HepG2 (cell line): ENCODE results near the gene LOXL4. TPM values are rescaled to one million over a fixed set of nuclear protein-coding genes. Genes with fewer than 3 reads are reported as not detected.

Experiments
- NFKBIZ ChIP-seq: IDR thresholded peaks from 2 replicates; pipeline ENCODE4 v1.6.1; 2018; ENCODE audit warnings: missing genetic modification reagents, missing compliant biosample characterization
- TMF1 ChIP-seq: sonication (generic); formaldehyde crosslinking; IDR thresholded peaks from 2 replicates; pipeline ENCODE4 v1.8.1; 2022; ENCODE audit warnings: low read depth, missing genetic modification reagents
- polyA plus RNA-seq, 8 experiments: library from polyadenylated mRNA; depleted of rRNA in 3 of 8; stranded (reverse) in 7 of 8; unstranded in 1 of 8; fragments of >200 nt; fragmentation: Illumina TruSeq in 4 of 8; extraction: Trizol in 4 of 8; gene quantifications; 2 replicates each; pipeline versions ENCODE4 v1.2.1 to v1.2.3, GENCODE V29; 2011 to 2016; ENCODE audit warnings: low read depth in 4 of 8, missing spikeins in 1 of 8, mixed read lengths in 1 of 8; ENCODE audit not compliant: insufficient read depth in 1 of 8
- total RNA-seq, 5 experiments: library from RNA; depleted of rRNA; stranded (reverse); fragments of >200 nt; fragmentation: Illumina TruSeq; extraction: Trizol; gene quantifications; 2 replicates each; pipeline ENCODE4 v1.2.3, GENCODE V29; 2016; ENCODE audit warnings: low read depth in 1 of 5
- TF ChIP-seq, protein P1 (sequence below): sonication (generic); formaldehyde crosslinking; IDR thresholded peaks from 2 replicates; pipeline ENCODE4 v1.4.0; 2020; ENCODE audit warnings: mild to moderate bottlenecking, missing genetic modification reagents

The LOXL4 gene
- total and polyA plus RNA-seq, 2 of the 13 experiments (the other 11 are each of a cell fraction or from before 2014, with no cell fraction given): 8.8 to 21.1 TPM

DNA sequence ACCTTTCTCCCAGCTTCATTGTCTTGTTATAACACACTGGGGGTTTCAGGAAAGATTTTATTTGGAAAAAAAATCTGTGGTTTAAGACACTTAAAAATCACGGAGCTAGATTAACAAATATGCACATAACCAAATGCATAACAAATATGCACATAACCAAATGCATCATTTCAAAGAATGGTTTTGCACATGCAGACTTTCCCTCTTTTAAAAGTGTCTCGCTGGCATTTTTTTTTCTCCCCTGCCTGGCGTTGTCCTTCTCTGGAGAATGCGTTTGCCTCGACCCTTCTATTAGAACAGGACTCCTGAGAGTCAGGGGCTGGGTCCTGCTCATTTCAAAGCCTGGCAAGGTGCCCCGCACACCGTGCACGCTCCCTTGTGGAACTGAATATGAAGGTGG, 42.7 kb upstream of the LOXL4 start (continued):
- TF ChIP-seq, protein P1, sequence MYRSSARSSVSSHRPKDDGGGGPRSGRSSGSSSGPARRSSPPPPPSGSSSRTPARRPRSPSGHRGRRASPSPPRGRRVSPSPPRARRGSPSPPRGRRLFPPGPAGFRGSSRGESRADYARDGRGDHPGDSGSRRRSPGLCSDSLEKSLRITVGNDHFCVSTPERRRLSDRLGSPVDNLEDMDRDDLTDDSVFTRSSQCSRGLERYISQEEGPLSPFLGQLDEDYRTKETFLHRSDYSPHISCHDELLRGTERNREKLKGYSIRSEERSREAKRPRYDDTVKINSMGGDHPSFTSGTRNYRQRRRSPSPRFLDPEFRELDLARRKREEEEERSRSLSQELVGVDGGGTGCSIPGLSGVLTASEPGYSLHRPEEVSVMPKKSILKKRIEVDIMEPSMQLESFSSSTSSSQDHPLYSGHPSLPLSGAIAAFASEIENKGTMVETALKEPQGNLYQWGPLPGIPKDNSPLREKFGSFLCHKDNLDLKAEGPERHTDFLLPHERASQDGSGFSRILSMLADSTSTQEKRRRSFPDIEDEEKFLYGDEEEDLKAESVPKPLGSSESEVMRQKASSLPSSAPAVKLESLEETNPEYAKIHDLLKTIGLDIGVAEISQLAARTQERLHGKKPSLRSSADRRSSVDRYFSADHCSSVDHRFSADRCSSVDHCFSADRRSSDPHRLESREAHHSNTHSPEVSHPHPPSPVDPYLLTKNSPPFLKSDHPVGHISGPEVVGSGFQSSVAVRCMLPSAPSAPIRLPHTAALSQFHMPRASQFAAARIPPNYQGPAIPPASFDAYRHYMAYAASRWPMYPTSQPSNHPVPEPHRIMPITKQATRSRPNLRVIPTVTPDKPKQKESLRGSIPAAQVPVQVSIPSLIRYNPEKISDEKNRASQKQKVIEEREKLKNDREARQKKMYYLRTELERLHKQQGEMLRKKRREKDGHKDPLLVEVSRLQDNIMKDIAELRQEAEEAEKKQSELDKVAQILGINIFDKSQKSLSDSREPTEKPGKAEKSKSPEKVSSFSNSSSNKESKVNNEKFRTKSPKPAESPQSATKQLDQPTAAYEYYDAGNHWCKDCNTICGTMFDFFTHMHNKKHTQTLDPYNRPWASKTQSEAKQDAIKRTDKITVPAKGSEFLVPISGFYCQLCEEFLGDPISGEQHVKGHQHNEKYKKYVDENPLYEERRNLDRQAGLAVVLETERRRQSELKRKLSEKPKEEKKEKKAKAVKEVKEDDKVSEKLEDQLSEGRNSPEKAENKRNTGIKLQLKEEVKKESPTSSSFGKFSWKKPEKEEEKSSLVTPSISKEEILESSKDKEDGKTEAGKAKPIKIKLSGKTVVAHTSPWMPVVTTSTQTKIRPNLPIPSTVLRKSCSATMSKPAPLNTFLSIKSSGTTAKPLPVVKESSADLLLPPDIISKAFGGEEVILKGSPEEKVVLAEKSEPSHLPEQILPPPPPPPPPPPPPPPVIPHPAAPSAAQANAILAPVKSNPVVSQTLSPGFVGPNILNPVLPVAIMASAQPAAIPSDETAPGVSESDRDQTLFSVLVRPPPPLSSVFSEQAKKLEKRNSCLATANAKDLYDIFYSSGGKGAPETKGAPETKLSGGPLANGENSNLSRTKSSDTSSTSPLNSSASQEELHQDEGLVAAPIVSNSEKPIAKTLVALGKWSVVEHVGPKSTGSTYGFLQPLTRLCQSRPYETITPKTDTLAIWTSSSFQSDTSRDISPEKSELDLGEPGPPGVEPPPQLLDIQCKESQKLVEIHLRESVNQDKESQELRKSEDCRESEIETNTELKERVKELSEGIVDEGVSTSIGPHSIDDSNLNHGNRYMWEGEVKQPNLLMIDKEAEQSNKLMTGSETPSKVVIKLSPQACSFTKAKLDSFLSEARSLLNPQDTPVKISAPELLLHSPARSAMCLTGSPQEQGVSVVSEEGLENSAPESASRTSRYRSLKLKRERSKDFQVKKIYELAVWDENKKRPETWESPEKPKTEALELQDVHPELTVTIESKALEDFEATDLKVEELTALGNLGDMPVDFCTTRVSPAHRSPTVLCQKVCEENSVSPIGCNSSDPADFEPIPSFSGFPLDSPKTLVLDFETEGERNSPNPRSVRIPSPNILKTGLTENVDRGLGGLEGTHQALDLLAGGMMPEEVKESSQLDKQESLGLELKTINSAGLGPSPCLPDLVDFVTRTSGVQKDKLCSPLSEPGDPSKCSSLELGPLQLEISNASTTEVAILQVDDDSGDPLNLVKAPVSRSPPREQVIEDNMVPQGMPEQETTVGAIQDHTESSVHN: no peak
- TF ChIP-seq TMF1 (CRISPR knock-in tag) (no peak), NFKBIZ (no peak)
